Heart left ventricle (tissue), 16 donors: ENCODE data around the gene ARPC1A. TPM values are rescaled to one million over a fixed set of nuclear protein-coding genes. Genes with fewer than 3 reads are reported as not detected.

Experiments
- ATAC-seq, 4 donors: fragments of 200-7000 bp; cut with Tn5 transposase; one replicate each; pipeline ENCODE4 v1.9.1; 2020 to 2022; ENCODE audit warnings: moderate library complexity in 4 of 4, mild to moderate bottlenecking in 3 of 4, moderate number of reproducible peaks in 1 of 4
- DNase-seq, 5 donors: peaks; one replicate each; pipeline ENCODE4 v3.0.0-alpha.2; 2020
- H3K27ac ChIP-seq, 12 donors: fragments of 200-600 bp; sonication (generic) in 4 of 12; one replicate each; pipeline versions ENCODE4 v1.5.0 to v1.8.0; 2016 to 2022; ENCODE audit warnings: mild to moderate bottlenecking in 2 of 12
- H3K27me3 ChIP-seq, 9 donors: fragments of 200-600 bp; sonication (generic) in 2 of 9; one replicate each; pipeline versions ENCODE4 v1.5.1 to v1.8.0; 2016 to 2022; ENCODE audit warnings: mild to moderate bottlenecking in 3 of 9
- H3K36me3 ChIP-seq, 9 donors: fragments of 200-600 bp; sonication (generic) in 2 of 9; one replicate each; pipeline versions ENCODE4 v1.5.0 to v1.8.0; 2018 to 2022; ENCODE audit warnings: mild to moderate bottlenecking in 2 of 9
- H3K4me1 ChIP-seq, 12 donors: fragments of 200-600 bp; sonication (generic) in 4 of 12; one replicate each; pipeline versions ENCODE4 v1.5.0 to v1.8.0; 2016 to 2022; ENCODE audit warnings: mild to moderate bottlenecking in 3 of 12
- H3K4me3 ChIP-seq, 12 donors: fragments of 200-600 bp; sonication (generic) in 4 of 12; one replicate each; pipeline versions ENCODE4 v1.5.0 to v1.8.0; 2017 to 2022; ENCODE audit warnings: mild to moderate bottlenecking in 9 of 12, moderate library complexity in 4 of 12
- H3K9me3 ChIP-seq, 12 donors: fragments of 200-600 bp; sonication (generic) in 4 of 12; one replicate each; pipeline versions ENCODE4 v1.5.0 to v1.8.0; 2016 to 2022; ENCODE audit warnings: mild to moderate bottlenecking in 1 of 12
- CTCF ChIP-seq, 12 donors: fragments of 200-600 bp; sonication (generic) in 4 of 12; IDR thresholded peaks; one replicate each; pipeline versions ENCODE4 v1.5.0 to v1.8.0; 2018 to 2022; ENCODE audit warnings: antibody characterized with exemption in 12 of 12, mild to moderate bottlenecking in 5 of 12
- POLR2A ChIP-seq, 2 donors: fragments of 450-650 bp; IDR thresholded peaks; one replicate each; pipeline ENCODE4 v1.6.1; 2017; ENCODE audit warnings: antibody characterized with exemption in 2 of 2, mild to moderate bottlenecking in 2 of 2, moderate library complexity in 2 of 2
- WGBS, 4 donors: extraction: QIAGEN DNeasy Blood & Tissue Kit in 2 of 4; methylation state at CpG; one replicate each; pipeline versions ENCODE4 v1.1.5 to v1.1.7; 2013 to 2018; 5-methylcytosine and 5-hydroxymethylcytosine counted together
- intact Hi-C, 10 donors: fragments of 100-400 bp; cut with DNase I; formaldehyde crosslinking; loops; one replicate each; pipeline versions ENCODE4 v1.11.1 to v1.14.2; 2022
- polyA plus RNA-seq, 2 donors: library from polyadenylated mRNA; stranded (reverse); fragments of 200-250 nt; gene quantifications; one replicate each; pipeline ENCODE4 v1.2.3, GENCODE V29; 2013
- total RNA-seq, 9 donors: library from RNA; depleted of rRNA in 2 of 9; stranded (reverse); fragments of >200 nt in 2 of 9; fragmentation: NEBNext Ultra II Directional in 3 of 9; extraction: Animal tissue kit (Norgen Biotek cat#: 25700) in 3 of 9; gene quantifications; one replicate each; pipeline versions ENCODE4 v1.1.0 to v1.2.4, GENCODE V29; 2016 to 2023
- donor health status: ischemic (EF 13 %, LVEDD 7.1; RV severe dilation, severe dysfunction).
- donor health status: healthy with polysubstance abuse.
- donor health status: DM: no; HTN: yes; CAD: no.
- donor health status: DM: no; HTN: no; CAD: no.
- donor health status: ischemic (EF 25% LVEDD 6.9; RV normal size, moderate dysfunction).
- donor health status: ischemic (EF 25% LVEDD 5.7; RV mildly dilated, moderate dysfunction).
- donor health status: healthy.
- donor health status: DM: yes; HTN: yes; CAD: no.
- donor health status: ischemic (EF 35%, LVEDD 5.7; RV mildly dilated, moderate dysfunction).
- donor health status: nonischemic (EF 11% LVEDD 7.7; RV severe dilation, severe dysfunction).
- donor health status: DM: yes; HTN: yes; CAD: no.
- donor health status: PGD.
- donor health status: ischemic (EF 29% LVEDD 5.4; RV normal size, mild dysfunction).
- donor health status: nonischemic (EF 23%, LVEDD 6.1; RV moderate dilation, normal function).

The ARPC1A gene
- total and polyA plus RNA-seq, 11 donors = 97.1 to 208 (median 146) TPM

- Histone ChIP-seq H3K4me3 (no peak overlapping the region), H3K9me3 (peaks cover 0 to 10% (median 0%) of the 10 kb centered on the region in 12 donors), H3K27me3 (no peaks in the 10 kb centered on the region), H3K4me1 (no peaks in the 10 kb centered on the region), H3K27ac (no peak overlapping the region), H3K36me3 (no peaks in the 10 kb centered on the region)
- intact Hi-C loops = loop anchor here in 1 of 10 donors (10.0 kb wide), 1 partner anchor 131 kb away; no protein-coding TSS in a partner anchor
- WGBS, 4 donors = 82 to 91% (median 85%) methylated on average over 16 of the region's 16 CpGs
- no peak for TF ChIP-seq POLR2A (IDR thresholded peaks at IDR 0.05)
- no peak for TF ChIP-seq CTCF (IDR thresholded peaks at IDR 0.05)
- ATAC-seq (no peak), DNase-seq (no peak)
Measured at GRCh38 chr7:99305473-99306260, 20.0 kb upstream of the ARPC1A start.

DNA sequence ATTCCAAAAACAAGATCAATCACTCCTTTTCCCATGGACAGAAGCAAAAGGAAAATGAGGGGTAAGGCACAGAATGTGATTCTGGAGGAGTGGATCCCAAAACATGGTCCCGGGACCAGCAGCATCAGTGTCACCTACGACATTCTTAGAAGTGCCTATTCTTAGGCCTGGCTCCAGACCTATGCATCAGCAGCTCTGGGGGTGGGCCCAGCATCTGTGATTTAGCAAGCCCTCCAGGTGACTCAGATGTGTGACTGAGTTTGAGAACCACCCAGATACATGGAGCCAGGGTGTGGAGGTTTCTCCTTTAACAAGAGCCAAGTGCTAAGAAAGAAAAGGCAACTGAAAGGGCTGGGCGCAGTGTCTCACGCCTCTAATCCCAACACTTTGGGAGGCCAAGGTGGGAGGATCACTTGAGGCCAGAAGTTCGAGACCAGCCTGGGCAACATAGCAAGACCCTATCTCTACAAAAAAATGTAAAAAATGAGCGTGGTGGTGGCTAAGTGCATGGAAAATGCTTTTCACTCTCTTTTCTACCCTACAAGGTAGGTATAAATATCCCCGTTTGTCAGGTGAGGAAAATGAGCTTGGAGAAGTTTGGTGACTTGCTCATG is 17.1 kb upstream of the ARPC1A start:
- Histone ChIP-seq H3K4me3 (no peak overlapping the region), H3K9me3 (peaks cover 0 to 10% (median 0%) of the 10 kb centered on the region in 12 donors), H3K36me3 (no peaks in the 10 kb centered on the region), H3K4me1 (peaks cover 0 to 8% (median 0%) of the 10 kb centered on the region in 12 donors), H3K27ac (no peak overlapping the region), H3K27me3 (no peaks in the 10 kb centered on the region)
- 85 to 91% (median 91%) methylated on average over 7 of the region's 7 CpGs for WGBS, 4 donors
- TF ChIP-seq CTCF (IDR thresholded peaks at IDR 0.05) = no peak
- TF ChIP-seq POLR2A (IDR thresholded peaks at IDR 0.05) = no peak
- intact Hi-C loops = loop anchor here in 1 of 10 donors (10.0 kb wide), 1 partner anchor 134 kb away; no protein-coding TSS in a partner anchor
- ATAC-seq = no peak
- DNase-seq = no peak

- no peaks in the 10 kb centered on the region for H3K36me3 ChIP-seq
- no peak overlapping the region for H3K27ac ChIP-seq
- H3K4me3 ChIP-seq = no peak overlapping the region
- no peak for DNase-seq
- TF ChIP-seq POLR2A (IDR thresholded peaks at IDR 0.05) (no peak), CTCF (IDR thresholded peaks at IDR 0.05) (no peak)
- peaks cover 0 to 10% (median 0%) of the 10 kb centered on the region in 12 donors for H3K9me3 ChIP-seq
- intact Hi-C loops = loop anchor here in 1 of 10 donors (10.0 kb wide), 1 partner anchor 134 kb away; no protein-coding TSS in a partner anchor
- H3K27me3 ChIP-seq = no peaks in the 10 kb centered on the region
- 73 to 81% (median 80%) methylated on average over 7 of the region's 7 CpGs for WGBS, 4 donors
- no peak for ATAC-seq
- H3K4me1 ChIP-seq = peaks cover 0 to 8% (median 0%) of the 10 kb centered on the region in 12 donors
Measured at GRCh38 chr7:99309111-99309510, 16.6 kb upstream of the ARPC1A start.

DNA sequence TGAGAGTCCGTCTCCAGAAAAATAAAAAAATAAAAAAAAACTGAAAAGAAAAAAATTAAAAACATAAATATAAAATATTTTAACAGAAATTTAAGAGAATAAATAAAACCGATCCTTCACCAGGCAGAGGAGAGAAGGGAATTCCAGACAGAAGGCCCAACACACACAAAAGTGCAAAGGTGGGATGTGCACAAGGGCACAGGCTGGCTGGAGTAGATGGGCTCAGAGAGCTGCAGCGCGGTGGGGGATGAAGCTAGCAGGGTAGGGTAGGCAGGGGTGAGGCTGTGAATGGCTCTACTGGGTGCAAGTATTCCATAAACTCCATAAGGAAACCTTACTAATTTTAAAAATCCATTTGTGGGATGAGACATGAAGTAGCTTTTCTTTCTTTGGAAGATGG is 15.7 kb upstream of the ARPC1A start:
- ATAC-seq (no peak), DNase-seq (no peak)
- Histone ChIP-seq H3K27me3 (no peaks in the 10 kb centered on the region), H3K36me3 (no peaks in the 10 kb centered on the region), H3K9me3 (peaks cover 0 to 10% (median 0%) of the 10 kb centered on the region in 12 donors), H3K4me3 (no peak overlapping the region), H3K27ac (no peak overlapping the region), H3K4me1 (peaks cover 0 to 8% (median 0%) of the 10 kb centered on the region in 12 donors)
- no peak for TF ChIP-seq CTCF (IDR thresholded peaks at IDR 0.05)
- TF ChIP-seq POLR2A (IDR thresholded peaks at IDR 0.05) = no peak
- intact Hi-C loops = loop anchor here in 3 of 10 donors (2.0 to 10.0 kb wide), 3 partner anchors 165 to 269 kb away; partner anchors contain the start of gene SMURF1 (in 3 of the 3)
- 91 to 98% (median 97%) methylated on average over 4 of the region's 4 CpGs for WGBS, 4 donors
